CD14-positive monocyte (primary cell): ENCODE data around the gene PRTFDC1. TPM values are rescaled to one million over a fixed set of nuclear protein-coding genes. Genes with fewer than 3 reads are reported as not detected.

Experiments used
- DNase-seq, 3 donors: peaks; one replicate each; pipeline ENCODE4 v3.0.0-alpha.2; 2011 to 2022
- H2AFZ ChIP-seq: 2 replicates; pipeline ENCODE4 v1.6.0; 2012; ENCODE audit warnings: mild to moderate bottlenecking, low read depth, low read length, inconsistent platforms; ENCODE audit not compliant: insufficient read depth, poor library complexity, severe bottlenecking
- H3K27ac ChIP-seq, 2 donors: 1 replicate in 1 of 2; 2 replicates in 1 of 2; pipeline ENCODE4 v1.5.1; 2012 to 2013; ENCODE audit warnings: low read length in 2 of 2, control low read depth in 1 of 2, inconsistent platforms in 1 of 2, low read depth in 1 of 2, mild to moderate bottlenecking in 1 of 2
- H3K27me3 ChIP-seq, 2 donors: one replicate each; pipeline versions ENCODE4 v1.6.0 to v1.6.1; 2011 to 2013; ENCODE audit warnings: low read length in 2 of 2; ENCODE audit not compliant: control insufficient read depth in 2 of 2, insufficient read depth in 2 of 2
- H3K36me3 ChIP-seq, 2 donors: replicated peaks in 1 of 2; 1 replicate in 1 of 2; 2 replicates in 1 of 2; pipeline versions ENCODE4 v1.5.1 to v1.6.1; 2012 to 2013; ENCODE audit warnings: low read length in 2 of 2, control low read depth in 1 of 2, inconsistent platforms in 1 of 2, mild to moderate bottlenecking in 1 of 2; ENCODE audit not compliant: insufficient read depth in 2 of 2, control insufficient read depth in 1 of 2
- H3K4me1 ChIP-seq, 2 donors: 1 replicate in 1 of 2; 2 replicates in 1 of 2; pipeline versions ENCODE4 v1.5.1 to v1.6.1; 2012 to 2013; ENCODE audit warnings: low read length in 2 of 2, control low read depth in 1 of 2, inconsistent platforms in 1 of 2, mild to moderate bottlenecking in 1 of 2, moderate library complexity in 1 of 2; ENCODE audit not compliant: insufficient read depth in 2 of 2, control insufficient read depth in 1 of 2
- H3K4me2 ChIP-seq: replicated peaks from 2 replicates; pipeline ENCODE3; 2012; ENCODE audit warnings: low read length, moderate library complexity, mild to moderate bottlenecking; ENCODE audit not compliant: poor library complexity, severe bottlenecking; ENCODE audit errors: extremely low read depth
- H3K4me3 ChIP-seq, 3 experiments: fragments of 200-600 bp in 1 of 3; sonication (generic) in 1 of 3; replicated peaks in 1 of 3; 1 replicate in 2 of 3; 2 replicates in 1 of 3; pipeline ENCODE4 v1.5.1; 2011 to 2013; ENCODE audit warnings: low read length in 3 of 3, mild to moderate bottlenecking in 3 of 3, control low read depth in 2 of 3, low read depth in 2 of 3, inconsistent platforms in 1 of 3, moderate library complexity in 1 of 3
- H3K79me2 ChIP-seq: 2 replicates; pipeline ENCODE4 v1.6.0; 2012; ENCODE audit warnings: mild to moderate bottlenecking, control low read depth, inconsistent platforms, low read length, moderate library complexity; ENCODE audit not compliant: insufficient read depth
- H3K9ac ChIP-seq: 2 replicates; pipeline ENCODE4 v1.6.0; 2017; ENCODE audit warnings: low read length, mild to moderate bottlenecking; ENCODE audit not compliant: insufficient read depth, poor library complexity, severe bottlenecking
- H3K9me3 ChIP-seq, 2 donors: replicated peaks in 1 of 2; 1 replicate in 1 of 2; 2 replicates in 1 of 2; pipeline versions ENCODE4 v1.5.1 to v1.6.1; 2012 to 2013; ENCODE audit warnings: low read length in 2 of 2, control low read depth in 1 of 2; ENCODE audit not compliant: control insufficient read depth in 1 of 2, insufficient read depth in 1 of 2
- H4K20me1 ChIP-seq: 2 replicates; pipeline ENCODE4 v1.6.0; 2012; ENCODE audit warnings: mild to moderate bottlenecking, low read length, control low read depth, moderate library complexity; ENCODE audit not compliant: insufficient read depth
- H3K27ac Mint-ChIP-seq, 7 donors: one replicate each; pipeline ENCODE4 v1.8.0; 2020; ENCODE audit warnings: mild to moderate bottlenecking in 7 of 7, mixed read lengths in 7 of 7, moderate library complexity in 6 of 7, inconsistent platforms in 2 of 7
- H3K27me3 Mint-ChIP-seq, 3 donors: one replicate each; pipeline ENCODE4 v1.8.0; 2021 to 2022; ENCODE audit warnings: low read depth in 3 of 3, mild to moderate bottlenecking in 3 of 3, mixed read lengths in 3 of 3, moderate library complexity in 3 of 3, inconsistent platforms in 1 of 3
- H3K36me3 Mint-ChIP-seq, 2 donors: one replicate each; pipeline ENCODE4 v1.8.0; 2020; ENCODE audit warnings: mixed read lengths in 2 of 2, inconsistent platforms in 1 of 2, mild to moderate bottlenecking in 1 of 2
- H3K4me1 Mint-ChIP-seq: one replicate; pipeline ENCODE4 v1.8.0; 2020; ENCODE audit warnings: mild to moderate bottlenecking, mixed read lengths
- H3K4me3 Mint-ChIP-seq, 2 donors: one replicate each; pipeline ENCODE4 v1.8.0; 2020; ENCODE audit warnings: mild to moderate bottlenecking in 2 of 2, mixed read lengths in 2 of 2, moderate library complexity in 1 of 2
- H3K9me3 Mint-ChIP-seq, 7 donors: one replicate each; pipeline ENCODE4 v1.8.0; 2020 to 2022; ENCODE audit warnings: mixed read lengths in 7 of 7, mild to moderate bottlenecking in 6 of 7, moderate library complexity in 6 of 7, inconsistent platforms in 2 of 7
- WGBS: methylation state at CpG from one replicate; pipeline ENCODE4 v1.1.5; 2013; ENCODE audit warnings: missing lambda C conversion rate; ENCODE audit not compliant: insufficient coverage; 5-methylcytosine and 5-hydroxymethylcytosine counted together
- intact Hi-C, 2 donors: fragments of 100-400 bp; cut with micrococcal nuclease; formaldehyde crosslinking; loops; one replicate each; pipeline versions ENCODE4 v1.15.0 to v1.15.1; 2023
- polyA plus RNA-seq, 3 donors: library from polyadenylated mRNA; depleted of rRNA in 1 of 3; unstranded in 2 of 3; stranded (reverse) in 1 of 3; fragments of 300-500 nt in 2 of 3; fragments of >200 nt in 1 of 3; fragmentation: Illumina TruSeq in 2 of 3; gene quantifications; 1 replicate in 2 of 3; 2 replicates in 1 of 3; pipeline ENCODE4 v1.2.3, GENCODE V29; 2012 to 2021
- TF ChIP-seq, protein P1 (sequence below): fragments of 200-600 bp; IDR thresholded peaks from one replicate; pipeline ENCODE4 v1.8.0; 2022; ENCODE audit warnings: antibody characterized with exemption, mild to moderate bottlenecking

PRTFDC1 gene
- polyA plus RNA-seq, 3 donors: not detected

DNA sequence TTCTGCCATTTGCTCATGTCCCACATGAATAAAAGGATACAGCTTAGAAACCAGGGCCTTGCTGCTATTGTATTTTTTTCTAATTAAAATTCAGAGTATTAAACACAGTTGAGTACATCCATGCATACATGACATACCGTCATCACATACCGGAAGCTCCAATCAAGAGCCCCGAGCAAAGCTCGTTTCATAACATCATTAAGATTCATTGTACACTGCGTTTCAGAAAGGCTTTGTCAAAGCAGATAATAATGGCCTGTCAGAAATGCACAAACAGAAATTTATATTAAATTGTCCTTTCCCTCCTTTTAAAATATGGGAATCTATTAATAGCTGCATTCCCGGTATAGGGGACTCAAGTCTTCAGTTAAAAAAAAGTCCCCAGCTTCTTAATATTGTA, 103.4 kb downstream of the PRTFDC1 start:
- no peaks in the 10 kb centered on the region for H4K20me1 ChIP-seq
- no peaks in the 10 kb centered on the region for H3K4me1 ChIP-seq
- Mint-ChIP-seq H3K4me3 (no peak overlapping the region), H3K4me1 (no peaks in the 10 kb centered on the region), H3K27me3 (peaks cover 0 to 2% (median 0%) of the 10 kb centered on the region in 3 donors), H3K9me3 (peaks cover 0 to 8% (median 0%) of the 10 kb centered on the region in 7 donors), H3K36me3 (no peaks in the 10 kb centered on the region), H3K27ac (no peak overlapping the region)
- no peak overlapping the region for H3K27ac ChIP-seq
- H3K4me3 ChIP-seq: no peak overlapping the region
- no peak for DNase-seq
- no peaks in the 10 kb centered on the region for H3K79me2 ChIP-seq
- intact Hi-C loops: no loop called here
- no peaks in the 10 kb centered on the region for H3K27me3 ChIP-seq
- no peaks in the 10 kb centered on the region for H3K36me3 ChIP-seq
- TF ChIP-seq, protein P1, sequence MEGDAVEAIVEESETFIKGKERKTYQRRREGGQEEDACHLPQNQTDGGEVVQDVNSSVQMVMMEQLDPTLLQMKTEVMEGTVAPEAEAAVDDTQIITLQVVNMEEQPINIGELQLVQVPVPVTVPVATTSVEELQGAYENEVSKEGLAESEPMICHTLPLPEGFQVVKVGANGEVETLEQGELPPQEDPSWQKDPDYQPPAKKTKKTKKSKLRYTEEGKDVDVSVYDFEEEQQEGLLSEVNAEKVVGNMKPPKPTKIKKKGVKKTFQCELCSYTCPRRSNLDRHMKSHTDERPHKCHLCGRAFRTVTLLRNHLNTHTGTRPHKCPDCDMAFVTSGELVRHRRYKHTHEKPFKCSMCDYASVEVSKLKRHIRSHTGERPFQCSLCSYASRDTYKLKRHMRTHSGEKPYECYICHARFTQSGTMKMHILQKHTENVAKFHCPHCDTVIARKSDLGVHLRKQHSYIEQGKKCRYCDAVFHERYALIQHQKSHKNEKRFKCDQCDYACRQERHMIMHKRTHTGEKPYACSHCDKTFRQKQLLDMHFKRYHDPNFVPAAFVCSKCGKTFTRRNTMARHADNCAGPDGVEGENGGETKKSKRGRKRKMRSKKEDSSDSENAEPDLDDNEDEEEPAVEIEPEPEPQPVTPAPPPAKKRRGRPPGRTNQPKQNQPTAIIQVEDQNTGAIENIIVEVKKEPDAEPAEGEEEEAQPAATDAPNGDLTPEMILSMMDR: no peak
- no peak overlapping the region for H3K9ac ChIP-seq
- WGBS: no CpG with 5 or more reads among the region's 6 CpGs
- H3K4me2 ChIP-seq: no peak overlapping the region
- H3K9me3 ChIP-seq: no peaks in the 10 kb centered on the region
- H2AFZ ChIP-seq: no peak overlapping the region

DNA sequence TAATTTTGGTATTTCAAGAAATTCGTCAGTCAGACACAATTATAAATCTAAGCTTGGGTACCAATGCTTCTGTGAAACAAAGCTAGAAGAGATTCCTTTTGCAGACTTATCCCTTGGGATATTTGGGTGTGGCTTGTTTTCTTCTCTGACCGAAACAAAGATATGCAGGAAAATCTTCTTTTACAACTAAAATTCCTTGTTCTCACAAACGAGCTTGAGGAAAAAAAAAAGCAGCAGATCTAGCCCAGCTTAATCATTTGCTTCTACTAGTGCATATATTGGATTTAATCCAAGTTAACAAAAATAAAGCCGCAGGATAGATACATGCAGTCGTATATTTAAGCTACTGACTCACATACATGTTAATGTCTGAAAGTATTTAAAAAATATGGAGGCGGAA, 104.2 kb downstream of the PRTFDC1 start:
- H3K9ac ChIP-seq: no peak overlapping the region
- no peak overlapping the region for H3K4me3 ChIP-seq
- intact Hi-C loops: no loop called here
- no peaks in the 10 kb centered on the region for H3K27me3 ChIP-seq
- Mint-ChIP-seq H3K4me1 (no peaks in the 10 kb centered on the region), H3K9me3 (peaks cover 0 to 8% (median 0%) of the 10 kb centered on the region in 7 donors), H3K4me3 (no peak overlapping the region), H3K27me3 (peaks cover 0 to 2% (median 0%) of the 10 kb centered on the region in 3 donors), H3K27ac (no peak overlapping the region), H3K36me3 (no peaks in the 10 kb centered on the region)
- no peak overlapping the region for H2AFZ ChIP-seq
- TF ChIP-seq, protein P1: no peak
- no CpG with 5 or more reads among the region's 6 CpGs for WGBS
- H4K20me1 ChIP-seq: no peaks in the 10 kb centered on the region
- no peak for DNase-seq
- no peaks in the 10 kb centered on the region for H3K9me3 ChIP-seq
- no peaks in the 10 kb centered on the region for H3K79me2 ChIP-seq
- no peaks in the 10 kb centered on the region for H3K4me1 ChIP-seq
- H3K4me2 ChIP-seq: no peak overlapping the region
- H3K27ac ChIP-seq: no peak overlapping the region
- H3K36me3 ChIP-seq: no peaks in the 10 kb centered on the region
